ENCODE measurements around the gene MINK1.

Gene MINK1

GRCh38 chr17:4842376-4842775 is 9.2 kb downstream of the MINK1 start:
- Mint-ChIP-seq H3K27ac (no peak overlapping the region), H3K36me3 (ENCODE audit: insufficient read depth) (peaks cover 8% of the 10 kb centered on the region), H3K27me3 (no peaks in the 10 kb centered on the region), H3K4me1 (ENCODE audit: low read depth in 2 of 2) (peaks cover 41 to 47% of the 10 kb centered on the region in 2 donors), H3K4me3 (no peak overlapping the region), H3K9me3 (no peaks in the 10 kb centered on the region)
- DNase-seq, result no peak
- ATAC-seq (replicated peaks), result no peak

- Mint-ChIP-seq H3K36me3 (ENCODE audit: insufficient read depth) (peaks cover 2% of the 10 kb centered on the region), H3K27ac (no peak overlapping the region), H3K4me1 (ENCODE audit: low read depth in 2 of 2) (peaks cover 40 to 49% of the 10 kb centered on the region in 2 donors), H3K4me3 (no peak overlapping the region), H3K9me3 (no peaks in the 10 kb centered on the region), H3K27me3 (no peaks in the 10 kb centered on the region)
- DNase-seq, result no peak
- no peak for ATAC-seq (replicated peaks)
Observed at GRCh38 chr17:4843321-4844000, 10.3 kb downstream of the MINK1 start.

GRCh38 chr17:4845118-4845517 is 12.0 kb downstream of the MINK1 start:
- DNase-seq (no peak), ATAC-seq (replicated peaks) (no peak)
- Mint-ChIP-seq H3K4me3 (no peak overlapping the region), H3K4me1 (ENCODE audit: low read depth in 2 of 2) (peaks cover 38 to 43% of the 10 kb centered on the region in 2 donors), H3K36me3 (ENCODE audit: insufficient read depth) (peaks cover 2% of the 10 kb centered on the region), H3K9me3 (no peaks in the 10 kb centered on the region), H3K27me3 (no peaks in the 10 kb centered on the region), H3K27ac (peak overlapping the region in 1 of 2 donors; percentile 20)

GRCh38 chr17:4846635-4847390 is 13.7 kb downstream of the MINK1 start:
- peaks cover 6% of the 10 kb centered on the region for H3K36me3 Mint-ChIP-seq (ENCODE audit: insufficient read depth)
- DNase-seq, result no peak
- H3K4me1 Mint-ChIP-seq (ENCODE audit: low read depth in 2 of 2), result peaks cover 38 to 43% of the 10 kb centered on the region in 2 donors
- no peak overlapping the region for H3K4me3 Mint-ChIP-seq
- H3K9me3 Mint-ChIP-seq, result peaks cover 0 to under 1% of the 10 kb centered on the region in 2 donors
- H3K27me3 Mint-ChIP-seq, result no peaks in the 10 kb centered on the region
- no peak for ATAC-seq (replicated peaks)
- H3K27ac Mint-ChIP-seq, result no peak overlapping the region

GRCh38 chr17:4849011-4849536 is 15.9 kb downstream of the MINK1 start:
- Mint-ChIP-seq H3K36me3 (ENCODE audit: insufficient read depth) (peaks cover 28% of the 10 kb centered on the region), H3K4me3 (no peak overlapping the region), H3K9me3 (peaks cover 4 to 8% of the 10 kb centered on the region in 2 donors), H3K4me1 (ENCODE audit: low read depth in 2 of 2) (peaks cover 41 to 55% of the 10 kb centered on the region in 2 donors), H3K27ac (no peak overlapping the region), H3K27me3 (no peaks in the 10 kb centered on the region)
- DNase-seq, result no peak
- ATAC-seq (replicated peaks), result no peak

GRCh38 chr17:4850246-4850645 is 17.1 kb downstream of the MINK1 start:
- H3K4me3 Mint-ChIP-seq, result no peak overlapping the region
- peak overlapping the region in 1 of 2 donors; percentile 58 for H3K27ac Mint-ChIP-seq
- H3K27me3 Mint-ChIP-seq, result no peaks in the 10 kb centered on the region
- H3K4me1 Mint-ChIP-seq (ENCODE audit: low read depth in 2 of 2), result peaks cover 39 to 50% of the 10 kb centered on the region in 2 donors
- ATAC-seq (replicated peaks), result no peak
- peaks cover 4 to 8% of the 10 kb centered on the region in 2 donors for H3K9me3 Mint-ChIP-seq
- DNase-seq, result no peak
- peaks cover 40% of the 10 kb centered on the region for H3K36me3 Mint-ChIP-seq (ENCODE audit: insufficient read depth)

GRCh38 chr17:4851084-4851483 is 17.9 kb downstream of the MINK1 start:
- no peak overlapping the region for H3K4me3 Mint-ChIP-seq

GRCh38 chr17:4852567-4853207 is 19.5 kb downstream of the MINK1 start:
- Mint-ChIP-seq H3K36me3 (ENCODE audit: insufficient read depth) (peaks cover 57% of the 10 kb centered on the region), H3K4me1 (ENCODE audit: low read depth in 2 of 2) (peaks cover 38 to 55% of the 10 kb centered on the region in 2 donors), H3K27me3 (no peaks in the 10 kb centered on the region), H3K4me3 (peak overlapping the region; percentile 26 to 61), H3K9me3 (peaks cover 4 to 8% of the 10 kb centered on the region in 2 donors), H3K27ac (peak overlapping the region; percentile 89 to 94)
- ATAC-seq (replicated peaks), result peak; percentile 81
- DNase-seq, result peak; percentile 30 to 43 (median 34)

More at GRCh38 chr17:4851084-4851483, 17.9 kb downstream of the MINK1 start:
- H3K4me1 Mint-ChIP-seq (ENCODE audit: low read depth in 2 of 2), result peaks cover 32 to 48% of the 10 kb centered on the region in 2 donors
- ATAC-seq (replicated peaks), result no peak
- H3K36me3 Mint-ChIP-seq (ENCODE audit: insufficient read depth), result peaks cover 44% of the 10 kb centered on the region
- no peaks in the 10 kb centered on the region for H3K27me3 Mint-ChIP-seq
- no peak overlapping the region for H3K27ac Mint-ChIP-seq
- H3K9me3 Mint-ChIP-seq, result peaks cover 4 to 8% of the 10 kb centered on the region in 2 donors
- no peak for DNase-seq

GRCh38 chr17:4853208-4853671 is 20.1 kb downstream of the MINK1 start:
- Mint-ChIP-seq H3K4me3 (peak overlapping the region; percentile 47 to 68), H3K27me3 (no peaks in the 10 kb centered on the region), H3K36me3 (ENCODE audit: insufficient read depth) (peaks cover 62% of the 10 kb centered on the region), H3K9me3 (peaks cover 4 to 8% of the 10 kb centered on the region in 2 donors), H3K27ac (peak overlapping the region; percentile 89 to 94), H3K4me1 (ENCODE audit: low read depth in 2 of 2) (peaks cover 38 to 52% of the 10 kb centered on the region in 2 donors)
- DNase-seq, result peak; percentile 22 to 23 (median 22)
- ATAC-seq (replicated peaks), result peak; percentile 56

GRCh38 chr17:4854111-4854681 is 21.1 kb downstream of the MINK1 start:
- Mint-ChIP-seq H3K9me3 (peaks cover 4 to 8% of the 10 kb centered on the region in 2 donors), H3K36me3 (ENCODE audit: insufficient read depth) (peaks cover 62% of the 10 kb centered on the region), H3K4me1 (ENCODE audit: low read depth in 2 of 2) (peaks cover 38 to 49% of the 10 kb centered on the region in 2 donors), H3K4me3 (peak overlapping the region in 1 of 2 donors; percentile 48), H3K27me3 (no peaks in the 10 kb centered on the region), H3K27ac (peak overlapping the region in 1 of 2 donors; percentile 94)
- DNase-seq (no peak), ATAC-seq (replicated peaks) (no peak)

GRCh38 chr17:4856271-4856936 is 23.3 kb downstream of the MINK1 start:
- DNase-seq (no peak), ATAC-seq (replicated peaks) (no peak)
- Mint-ChIP-seq H3K4me1 (ENCODE audit: low read depth in 2 of 2) (peaks cover 29 to 33% of the 10 kb centered on the region in 2 donors), H3K4me3 (no peak overlapping the region), H3K9me3 (peaks cover 4 to 8% of the 10 kb centered on the region in 2 donors), H3K27me3 (no peaks in the 10 kb centered on the region), H3K27ac (peak overlapping the region in 1 of 2 donors; percentile 58), H3K36me3 (ENCODE audit: insufficient read depth) (peaks cover 76% of the 10 kb centered on the region)

- H3K9me3 Mint-ChIP-seq, result peaks cover 3 to 7% of the 10 kb centered on the region in 2 donors
- peak overlapping the region in 1 of 2 donors; percentile 6 for H3K4me3 Mint-ChIP-seq
- H3K27me3 Mint-ChIP-seq, result no peaks in the 10 kb centered on the region
- ATAC-seq (replicated peaks) (no peak), DNase-seq (no peak)
- H3K36me3 Mint-ChIP-seq (ENCODE audit: insufficient read depth), result peaks cover 74% of the 10 kb centered on the region
- peaks cover 27 to 29% of the 10 kb centered on the region in 2 donors for H3K4me1 Mint-ChIP-seq (ENCODE audit: low read depth in 2 of 2)
- peak overlapping the region in 1 of 2 donors; percentile 58 for H3K27ac Mint-ChIP-seq
Observed at GRCh38 chr17:4856937-4857314, 23.8 kb downstream of the MINK1 start.
